ENCODE measurements around the gene PRDM2.

Gene PRDM2

DNA sequence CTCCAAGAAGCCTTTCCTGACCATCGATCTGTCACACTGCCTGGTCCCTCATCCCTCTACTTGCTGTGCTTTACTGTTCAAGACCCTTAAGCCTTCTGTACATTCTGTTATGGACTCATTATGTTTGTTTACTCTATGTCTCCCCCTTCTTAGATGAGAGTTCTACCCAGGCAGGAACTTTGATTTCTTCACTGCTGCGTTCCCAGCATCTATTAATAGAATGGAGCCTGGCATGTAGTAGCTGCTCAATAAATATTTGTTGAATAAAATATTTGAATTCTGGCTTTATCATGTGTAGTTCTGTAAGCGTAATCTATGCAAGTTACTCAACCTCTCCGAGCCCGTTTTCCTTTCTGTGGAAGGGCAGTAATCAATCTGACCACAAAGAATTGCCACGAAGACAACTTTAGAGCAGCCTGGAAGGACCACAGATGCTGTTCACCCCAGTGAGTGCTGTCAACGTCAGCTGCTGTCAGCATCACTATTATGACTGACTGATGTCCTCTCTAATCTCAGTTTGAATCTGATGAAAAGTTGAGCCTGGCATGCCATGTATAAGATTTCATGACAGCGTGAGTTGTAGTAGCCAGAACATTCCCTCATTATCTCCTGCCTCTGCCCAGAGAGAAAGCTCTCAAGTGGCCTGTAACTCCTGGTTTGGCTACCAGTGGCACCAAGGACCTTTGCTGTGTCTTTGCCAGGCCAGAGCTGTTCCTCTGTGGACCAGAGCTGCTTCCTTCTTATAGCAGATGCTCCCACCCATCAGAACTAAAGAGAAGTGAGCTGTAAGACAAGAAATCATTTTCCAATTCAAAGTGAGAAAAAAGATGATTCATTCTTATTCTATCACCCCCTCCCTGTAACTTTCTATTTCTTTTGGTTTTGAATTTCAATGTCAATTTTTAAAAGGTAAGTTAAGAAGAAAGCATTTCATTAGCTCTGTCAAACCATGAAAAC is 94.5 kb downstream of the PRDM2 start:
- DNase-seq (ENCODE audit: low spot score): no peak

DNA sequence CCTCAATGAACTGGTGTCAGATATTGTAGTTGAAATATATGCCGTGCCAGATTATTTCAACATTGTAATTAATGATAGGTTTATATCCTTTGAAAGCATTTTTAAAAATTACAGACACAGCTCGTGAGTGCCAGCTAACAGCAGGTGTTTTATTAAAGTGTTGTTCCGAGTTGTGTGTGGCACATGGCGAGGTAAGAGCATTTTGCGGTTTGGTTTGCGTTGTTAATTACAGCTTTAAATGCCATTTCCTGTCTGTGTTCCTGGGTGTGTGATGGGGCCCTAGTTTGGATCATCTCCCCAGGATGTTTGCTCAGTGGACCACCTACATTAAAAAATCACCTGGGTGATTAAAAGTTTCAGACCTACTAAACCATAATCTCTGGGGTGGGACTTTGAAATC is 97.4 kb downstream of the PRDM2 start:
- DNase-seq (ENCODE audit: low spot score): no peak

DNA sequence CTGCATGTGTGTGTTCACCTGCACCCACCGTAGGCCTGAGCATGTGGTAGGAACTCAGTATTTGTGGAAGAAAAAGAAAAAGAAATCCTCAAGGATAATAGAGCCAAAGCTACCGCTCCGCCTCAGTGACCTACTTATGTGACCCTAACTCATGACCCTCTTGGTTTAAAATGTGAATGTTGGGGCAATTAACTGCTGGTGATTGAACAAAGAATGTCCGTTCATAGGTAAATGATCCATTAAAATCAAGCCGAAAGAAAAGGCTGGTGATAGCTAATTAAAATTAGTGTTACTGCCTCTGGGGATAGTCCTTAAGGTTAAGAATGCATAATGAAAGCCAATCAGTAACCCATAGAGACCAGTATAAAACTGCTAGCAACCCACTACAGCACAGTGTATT is 98.1 kb downstream of the PRDM2 start:
- no peak for DNase-seq (ENCODE audit: low spot score)

DNA sequence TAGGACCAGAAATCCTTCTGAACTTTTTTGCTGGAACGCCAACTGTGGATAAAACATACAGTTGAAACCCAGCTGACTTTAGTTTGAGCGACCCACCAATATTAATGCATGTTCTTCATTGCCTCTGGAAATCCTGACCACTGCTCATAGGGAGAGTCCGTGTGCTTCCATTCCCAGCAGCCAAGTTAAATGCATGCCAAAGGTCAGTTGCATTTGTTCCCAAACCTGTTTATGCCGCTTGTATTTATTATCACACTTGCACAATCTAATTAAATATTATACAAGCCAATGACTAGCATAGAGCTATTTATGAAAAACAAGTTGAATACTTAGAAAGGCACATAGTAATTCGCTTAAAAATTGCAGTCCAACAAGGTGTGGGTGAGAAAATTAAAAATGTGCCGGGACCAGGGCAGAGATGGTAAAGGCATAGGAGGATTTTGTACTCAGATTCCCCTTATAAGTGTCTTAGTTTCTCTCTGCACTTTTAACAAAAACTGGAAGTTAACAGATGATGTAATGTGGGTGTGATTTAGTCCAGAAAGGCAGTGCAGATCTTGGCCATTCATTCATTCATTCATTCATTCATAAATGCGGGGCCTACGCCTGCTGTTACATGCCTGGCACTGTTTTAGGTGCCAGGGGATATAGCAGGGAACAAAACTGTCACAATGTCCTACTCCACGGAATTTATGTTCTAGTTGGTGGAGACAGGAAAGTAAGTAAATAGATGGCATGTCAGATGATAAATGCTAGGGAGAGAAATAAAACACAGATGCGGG is 99.7 kb downstream of the PRDM2 start:
- no peak for DNase-seq (ENCODE audit: low spot score)

DNA sequence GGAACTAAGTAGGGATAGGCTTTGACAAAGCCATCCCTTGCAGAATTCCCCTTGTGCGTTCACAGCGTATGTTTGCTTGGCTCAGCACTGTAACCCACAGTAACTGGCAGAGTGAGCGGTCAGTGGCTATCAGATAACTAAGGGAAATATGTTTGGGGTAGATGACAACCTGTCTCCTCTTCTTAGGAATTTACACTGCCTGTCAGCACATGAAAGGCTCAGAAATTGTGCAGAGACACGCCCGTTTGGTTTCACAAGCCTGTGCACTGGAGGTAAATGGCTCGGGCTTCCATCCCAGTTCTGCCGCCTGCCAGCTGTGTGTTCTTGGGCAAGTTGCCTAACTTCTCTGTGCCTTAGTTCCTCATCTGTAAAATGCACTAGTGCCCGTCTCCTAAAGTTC is 101.2 kb downstream of the PRDM2 start:
- no peak for DNase-seq (ENCODE audit: low spot score)

DNA sequence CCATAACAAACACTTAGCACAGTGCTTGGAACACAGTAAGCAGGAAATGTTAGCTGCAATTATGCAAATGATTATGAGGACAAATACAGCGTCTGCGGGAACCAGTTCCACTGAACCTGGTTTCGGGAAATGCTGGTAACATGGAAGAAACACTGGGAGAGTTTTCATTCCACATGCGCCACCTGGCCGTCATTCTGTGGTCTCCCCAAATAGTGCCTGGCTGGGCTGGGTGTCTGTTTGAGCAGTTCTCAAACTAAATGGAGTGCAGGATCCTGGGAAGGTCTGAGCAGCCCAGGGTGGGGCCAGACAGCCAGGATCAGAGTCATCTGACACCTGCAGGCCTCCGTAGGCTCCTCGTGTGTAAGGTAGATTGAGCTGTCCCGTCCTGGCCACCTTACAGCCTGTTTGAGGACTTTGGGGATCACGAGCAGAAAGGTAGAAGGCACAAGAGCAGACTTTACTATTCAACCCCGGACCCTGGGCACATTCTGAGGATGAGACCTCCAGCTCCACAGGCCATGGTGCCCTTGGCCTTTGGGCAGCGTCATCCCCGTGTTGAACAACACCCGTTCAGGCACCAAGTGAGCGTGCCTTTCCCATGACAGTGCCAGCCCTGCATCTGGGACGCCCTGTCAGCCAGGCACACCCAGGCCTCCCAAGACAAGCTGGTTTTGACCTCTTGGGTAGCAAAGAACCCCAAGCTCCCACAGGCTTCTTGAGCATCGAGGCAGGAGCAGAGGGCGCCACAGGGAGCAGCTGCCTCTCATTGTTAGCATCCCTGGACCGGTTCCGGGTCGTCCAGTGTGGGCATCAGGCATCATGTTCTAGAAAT is 101.9 kb downstream of the PRDM2 start:
- no peak for DNase-seq (ENCODE audit: low spot score)

DNA sequence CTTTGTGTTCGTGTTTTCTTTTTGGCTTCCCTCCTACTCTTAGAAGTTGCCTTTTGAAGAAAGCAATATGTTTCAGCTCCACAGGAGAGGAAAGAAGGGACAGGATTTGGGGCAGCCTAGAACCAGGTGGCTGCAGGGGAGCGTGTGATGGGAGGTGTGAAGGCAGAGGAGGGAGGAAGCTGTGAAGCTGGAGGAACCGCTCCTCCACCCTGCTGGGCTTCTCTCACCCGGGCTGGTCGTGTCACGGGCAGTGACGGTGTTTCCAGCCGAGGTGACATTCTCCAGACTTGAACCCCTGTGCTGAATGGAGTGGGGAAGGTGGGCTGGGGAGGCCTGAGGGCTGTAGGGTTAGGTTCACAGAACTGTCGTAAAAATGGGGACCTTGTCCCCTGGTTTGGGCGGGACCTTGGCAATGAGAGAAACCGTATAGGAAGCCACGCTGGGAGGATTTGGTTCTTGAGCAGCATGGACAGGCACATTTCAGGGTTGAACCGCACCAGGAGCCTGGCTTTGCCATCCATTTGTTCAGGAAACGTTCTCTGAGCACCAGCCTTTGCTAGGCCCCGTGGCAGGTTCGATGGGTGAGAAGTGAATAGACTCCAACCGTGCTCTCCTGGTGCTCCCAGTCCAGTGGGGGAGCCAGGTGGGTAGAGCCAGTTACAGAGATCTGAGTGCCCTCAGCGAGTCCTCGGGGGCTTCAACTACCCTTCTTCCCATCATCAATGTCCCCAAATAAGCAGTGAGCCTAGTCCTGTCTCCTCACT is 103.0 kb downstream of the PRDM2 start:
- DNase-seq (ENCODE audit: low spot score): no peak

- DNase-seq (ENCODE audit: low spot score): no peak
These were observed 103.7 kb downstream of the PRDM2 start for GRCh38 chr1:13803546-13804239.

GRCh38 chr1:13804240-13804633 is 104.2 kb downstream of the PRDM2 start:
- DNase-seq (ENCODE audit: low spot score): no peak

GRCh38 chr1:13805431-13805830 is 105.4 kb downstream of the PRDM2 start:
- no peak for DNase-seq (ENCODE audit: low spot score)

- DNase-seq (ENCODE audit: low spot score): no peak
These were observed 106.1 kb downstream of the PRDM2 start for GRCh38 chr1:13806108-13806507.

DNA sequence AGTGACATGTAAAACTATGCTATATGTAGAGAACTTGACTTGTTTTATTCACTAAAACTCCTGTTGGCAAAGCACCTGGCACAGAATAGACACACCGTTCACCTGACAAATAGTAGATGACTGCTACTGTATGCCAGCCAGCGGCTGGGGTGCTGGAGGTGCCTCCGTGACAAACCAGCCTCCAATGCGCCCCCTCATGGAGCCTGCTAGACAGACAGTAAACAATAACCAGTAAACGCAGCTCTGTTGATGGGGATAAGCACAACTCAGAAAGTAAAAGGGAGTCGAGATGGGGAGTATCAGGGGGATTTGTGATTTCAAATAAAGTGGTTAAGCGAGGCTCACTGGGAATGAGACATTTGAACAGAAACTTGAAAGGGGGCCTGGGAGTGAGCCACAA is 107.2 kb downstream of the PRDM2 start:
- DNase-seq (ENCODE audit: low spot score): no peak

DNA sequence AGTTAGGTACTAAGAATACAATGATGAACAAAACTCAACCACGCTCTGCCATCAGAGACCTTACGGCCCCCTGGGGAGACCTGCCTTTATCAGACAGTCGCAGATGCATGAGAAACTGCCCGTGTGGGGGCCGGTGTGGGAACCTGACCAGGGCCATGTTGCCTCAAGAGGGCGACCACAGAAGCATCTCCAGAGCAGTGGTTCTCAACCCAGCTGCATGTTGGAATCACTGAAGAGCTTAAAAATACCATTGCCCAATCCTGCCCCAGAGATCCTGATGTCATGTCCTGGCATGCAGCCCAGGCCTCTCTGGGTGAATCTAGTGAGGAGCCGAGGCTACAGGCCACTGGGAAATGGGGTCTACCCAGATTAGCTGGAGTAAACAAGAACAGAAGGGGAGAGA is 108.7 kb downstream of the PRDM2 start:
- no peak for DNase-seq (ENCODE audit: low spot score)

DNA sequence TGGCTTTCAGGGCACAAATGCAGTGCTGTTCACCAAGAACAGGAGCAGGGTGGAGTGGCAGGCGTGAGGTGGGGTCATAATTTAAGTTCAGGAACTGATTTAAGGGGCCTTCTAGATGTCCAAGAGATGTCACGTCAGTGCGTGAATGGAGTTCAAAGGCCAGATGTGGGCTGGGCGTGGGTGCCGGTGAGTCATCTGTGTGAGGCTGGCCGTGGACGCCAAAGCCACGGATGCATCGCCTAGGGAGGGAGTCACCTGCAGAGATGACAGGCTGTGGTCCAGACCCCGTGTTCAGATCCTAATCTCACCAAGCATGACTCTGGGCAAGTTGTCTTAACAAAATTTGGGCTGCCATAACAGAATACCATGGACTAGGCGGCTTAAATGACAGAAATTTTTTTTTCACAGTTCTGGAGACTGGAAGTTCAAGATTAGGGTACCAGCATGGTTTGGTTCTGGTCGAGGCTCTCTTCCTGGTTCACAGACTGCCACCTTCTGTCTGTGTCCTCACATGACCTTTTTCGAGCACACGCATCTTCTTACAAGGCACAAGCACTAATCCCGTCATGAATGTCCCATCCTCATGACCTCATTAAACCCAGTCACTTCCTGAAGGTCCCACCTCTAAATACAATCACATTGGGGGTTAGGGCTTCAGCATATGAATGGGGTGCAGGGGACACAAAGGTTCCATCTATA is 109.6 kb downstream of the PRDM2 start:
- DNase-seq (ENCODE audit: low spot score): no peak

GRCh38 chr1:13812456-13813397 is 112.7 kb downstream of the PRDM2 start:
- DNase-seq (ENCODE audit: low spot score): no peak

GRCh38 chr1:13813398-13814012 is 113.5 kb downstream of the PRDM2 start:
- DNase-seq (ENCODE audit: low spot score): peak; percentile 39

DNA sequence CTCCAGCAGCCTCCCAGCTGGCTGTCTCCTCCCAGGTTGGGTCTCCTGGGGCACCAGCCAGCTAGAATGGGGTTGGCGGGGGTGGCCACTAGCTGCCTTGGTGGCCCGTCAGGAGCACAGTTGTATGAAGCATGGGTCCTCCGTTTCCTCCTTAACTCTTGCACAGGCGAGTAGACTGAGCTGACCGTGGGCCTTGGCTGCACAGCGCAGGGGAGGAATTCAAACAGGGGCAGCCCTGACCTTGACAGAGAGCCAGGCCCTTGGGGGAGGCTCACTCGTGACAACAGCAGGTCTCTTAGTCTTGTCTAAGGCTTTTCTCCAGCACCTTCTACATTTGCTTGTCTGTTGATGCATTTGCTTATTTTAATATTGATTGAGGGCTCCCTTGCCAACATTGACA is 114.1 kb downstream of the PRDM2 start:
- no peak for DNase-seq (ENCODE audit: low spot score)

DNA sequence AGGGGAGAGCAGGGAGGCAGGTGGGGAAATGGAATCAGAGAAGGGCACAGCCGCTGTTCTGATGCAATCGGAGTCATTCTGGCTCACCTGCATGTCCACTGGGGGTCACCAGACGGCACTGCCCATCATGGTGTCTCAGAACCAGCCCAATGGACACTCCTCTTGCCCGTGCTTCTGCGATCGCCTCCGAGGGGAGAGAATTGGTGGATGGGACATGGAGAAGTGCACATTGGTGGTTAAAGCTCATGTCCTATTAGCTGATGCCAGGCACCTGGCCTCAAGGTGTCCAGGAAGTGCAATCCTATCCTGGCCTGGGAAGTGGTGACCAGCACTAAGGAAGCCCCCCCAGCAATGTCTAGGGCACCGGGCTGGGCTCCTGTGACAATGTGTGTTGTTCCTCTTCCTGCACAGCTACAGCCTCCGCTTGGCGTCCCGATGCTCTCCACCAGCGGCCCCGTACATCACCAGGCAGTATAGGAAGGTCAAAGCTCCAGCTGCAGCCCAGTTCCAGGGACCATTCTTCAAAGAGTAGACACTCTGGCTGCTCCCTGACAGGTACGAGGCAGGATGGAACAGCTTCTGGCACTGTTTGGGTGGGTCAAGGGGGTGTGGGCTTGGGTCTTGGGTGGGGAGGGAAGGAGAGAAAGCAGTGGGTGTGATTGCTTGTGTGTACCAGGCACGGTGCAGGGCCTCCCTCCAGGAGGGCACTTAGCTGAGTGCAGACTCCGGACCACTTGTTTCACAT is 116.2 kb downstream of the PRDM2 start:
- DNase-seq (ENCODE audit: low spot score): no peak
